DND-41 (cell line): ENCODE results near the gene WNT7B.

ENCODE experiments used
- ATAC-seq: fragments of 200-7000 bp; cut with Tn5 transposase; 3 replicates; pipeline ENCODE4 v1.9.1; 2021; ENCODE audit warnings: low read depth; ENCODE audit not compliant: insufficient read depth
- DNase-seq: peaks from one replicate; pipeline ENCODE4 v3.0.0-alpha.2; 2020
- H2AFZ ChIP-seq: 2 replicates; pipeline ENCODE4 v1.6.0; 2012; ENCODE audit warnings: low read depth, low read length
- H3K27ac ChIP-seq: 2 replicates; pipeline ENCODE4 v1.5.1; 2012; ENCODE audit warnings: low read length, inconsistent platforms
- H3K27me3 ChIP-seq: fragments of 200-600 bp; sonication (generic); 2 replicates; pipeline ENCODE4 v1.6.0; 2012; ENCODE audit warnings: low read length, mild to moderate bottlenecking, inconsistent platforms; ENCODE audit not compliant: insufficient read depth, poor library complexity
- H3K36me3 ChIP-seq: 2 replicates; pipeline ENCODE4 v1.5.1; 2012; ENCODE audit warnings: low read length, inconsistent platforms; ENCODE audit not compliant: insufficient read depth
- H3K4me1 ChIP-seq: 2 replicates; pipeline ENCODE4 v1.5.1; 2012; ENCODE audit warnings: mild to moderate bottlenecking, low read length; ENCODE audit not compliant: insufficient read depth
- H3K4me2 ChIP-seq: 2 replicates; pipeline ENCODE4 v1.6.0; 2012; ENCODE audit warnings: mild to moderate bottlenecking, moderate library complexity, low read length, inconsistent platforms; ENCODE audit not compliant: insufficient read depth
- H3K4me3 ChIP-seq, 2 experiments: fragments of 200-600 bp in 1 of 2; shearing (Covaris generic) in 1 of 2; 2 replicates each; pipeline ENCODE4 v1.5.1; 2012 to 2016; ENCODE audit warnings: inconsistent platforms in 2 of 2, low read length in 2 of 2, mild to moderate bottlenecking in 2 of 2, low read depth in 1 of 2, moderate library complexity in 1 of 2
- H3K79me2 ChIP-seq: 2 replicates; pipeline ENCODE4 v1.6.0; 2012; ENCODE audit warnings: low read length, inconsistent platforms; ENCODE audit not compliant: insufficient read depth
- H3K9ac ChIP-seq: 2 replicates; pipeline ENCODE4 v1.6.0; 2012; ENCODE audit warnings: low read depth, mild to moderate bottlenecking, inconsistent platforms, low read length, moderate library complexity
- H3K9me3 ChIP-seq: 2 replicates; pipeline ENCODE4 v1.5.1; 2012; ENCODE audit warnings: low read length, moderate library complexity, mild to moderate bottlenecking, inconsistent platforms; ENCODE audit not compliant: insufficient read depth, severe bottlenecking
- H4K20me1 ChIP-seq: 2 replicates; pipeline ENCODE4 v1.6.0; 2012; ENCODE audit warnings: low read length; ENCODE audit not compliant: insufficient read depth
- CTCF ChIP-seq: IDR thresholded peaks from 2 replicates; pipeline ENCODE4 v1.5.1; 2012; ENCODE audit warnings: borderline replicate concordance, low read length, moderate library complexity, mild to moderate bottlenecking; ENCODE audit not compliant: poor library complexity, severe bottlenecking; ENCODE audit errors: extremely low read depth
- EZH2 ChIP-seq: IDR thresholded peaks from 3 replicates; pipeline ENCODE4 v1.6.1; 2012; ENCODE audit warnings: borderline replicate concordance, low read depth, mild to moderate bottlenecking, moderate library complexity, low read length, inconsistent platforms; ENCODE audit not compliant: severe bottlenecking

The WNT7B gene

DNA sequence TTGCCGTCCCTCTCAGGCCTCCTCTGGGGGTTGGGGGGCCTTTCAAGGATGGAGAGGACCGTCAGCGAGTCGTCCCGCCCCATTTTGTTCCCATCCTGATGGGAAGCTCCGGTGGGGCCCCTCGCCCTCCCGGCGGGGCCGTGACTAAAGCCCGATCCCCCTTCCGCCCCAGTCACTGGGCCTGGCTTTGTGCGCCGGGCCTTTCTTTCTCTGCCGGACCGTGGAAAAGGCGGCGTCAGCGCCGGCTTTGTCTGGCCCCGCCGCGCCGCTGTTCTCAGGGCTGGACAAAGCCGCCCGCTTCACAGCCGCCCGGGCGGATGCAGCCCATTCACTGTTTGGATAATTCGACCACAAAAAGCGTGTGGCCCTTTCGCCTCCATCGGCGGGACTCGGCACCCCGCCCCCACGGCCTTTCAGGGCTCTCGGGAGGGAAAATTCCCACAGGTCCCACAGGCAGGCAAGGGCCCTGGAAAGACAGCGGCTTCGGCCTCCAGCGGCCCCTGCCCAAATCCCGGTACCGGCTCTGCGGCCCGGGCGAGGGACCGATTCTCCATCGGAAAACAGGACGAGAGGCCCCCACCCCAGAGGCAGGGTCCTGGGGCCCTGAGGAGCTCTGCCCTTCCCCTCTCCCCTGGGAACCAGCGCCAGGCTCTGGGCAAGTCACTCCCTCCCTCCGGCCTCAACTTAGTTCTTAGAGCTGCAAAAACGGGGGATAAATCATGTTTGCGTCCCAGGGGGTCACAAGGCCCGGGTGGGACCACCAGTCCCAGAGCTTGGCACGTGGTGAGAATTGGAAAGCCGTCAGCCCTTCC lies 87.2 kb downstream of the WNT7B start:
- Histone ChIP-seq H3K4me3 (no peak overlapping the region), H3K9me3 (no peaks in the 10 kb centered on the region), H3K27ac (no peak overlapping the region), H3K9ac (no peak overlapping the region), H3K27me3 (no peaks in the 10 kb centered on the region), H4K20me1 (no peaks in the 10 kb centered on the region), H2AFZ (no peak overlapping the region), H3K79me2 (no peaks in the 10 kb centered on the region), H3K36me3 (no peaks in the 10 kb centered on the region), H3K4me2 (no peak overlapping the region), H3K4me1 (no peaks in the 10 kb centered on the region)
- ATAC-seq (no peak), DNase-seq (no peak)
- no peak for TF ChIP-seq CTCF
- no peak for TF ChIP-seq EZH2

DNA sequence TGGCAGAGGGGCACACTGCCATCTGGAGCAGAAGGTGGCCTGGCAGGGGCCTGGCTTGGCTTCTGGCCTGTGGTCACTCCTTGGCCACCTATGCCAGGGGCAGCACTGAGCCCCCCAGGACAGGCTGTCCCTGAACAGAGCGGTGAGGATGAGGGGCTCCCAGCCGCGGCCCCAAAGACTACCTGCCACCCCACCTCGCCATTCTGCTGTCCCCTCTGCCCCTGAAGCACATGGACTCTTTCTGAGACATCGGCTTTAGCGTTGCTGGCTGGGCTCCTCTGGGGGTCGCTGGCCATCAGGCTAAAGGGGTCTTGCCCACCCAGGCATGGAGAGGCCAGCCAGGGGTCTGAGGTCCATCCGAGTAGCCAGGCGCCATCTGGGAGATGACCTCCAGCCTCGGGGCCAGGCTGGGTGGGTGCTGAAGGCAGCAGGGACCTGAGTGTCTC lies 87.8 kb downstream of the WNT7B start:
- DNase-seq (no peak), ATAC-seq (no peak)
- H4K20me1 ChIP-seq: peaks cover 3% of the 10 kb centered on the region
- H2AFZ ChIP-seq: no peak overlapping the region
- H3K4me2 ChIP-seq: no peak overlapping the region
- no peak overlapping the region for H3K9ac ChIP-seq
- H3K4me1 ChIP-seq: no peaks in the 10 kb centered on the region
- no peaks in the 10 kb centered on the region for H3K9me3 ChIP-seq
- no peak overlapping the region for H3K4me3 ChIP-seq
- no peak overlapping the region for H3K27ac ChIP-seq
- H3K79me2 ChIP-seq: no peaks in the 10 kb centered on the region
- no peak for TF ChIP-seq EZH2
- TF ChIP-seq CTCF: no peak
- H3K36me3 ChIP-seq: no peaks in the 10 kb centered on the region
- H3K27me3 ChIP-seq: no peaks in the 10 kb centered on the region

DNA sequence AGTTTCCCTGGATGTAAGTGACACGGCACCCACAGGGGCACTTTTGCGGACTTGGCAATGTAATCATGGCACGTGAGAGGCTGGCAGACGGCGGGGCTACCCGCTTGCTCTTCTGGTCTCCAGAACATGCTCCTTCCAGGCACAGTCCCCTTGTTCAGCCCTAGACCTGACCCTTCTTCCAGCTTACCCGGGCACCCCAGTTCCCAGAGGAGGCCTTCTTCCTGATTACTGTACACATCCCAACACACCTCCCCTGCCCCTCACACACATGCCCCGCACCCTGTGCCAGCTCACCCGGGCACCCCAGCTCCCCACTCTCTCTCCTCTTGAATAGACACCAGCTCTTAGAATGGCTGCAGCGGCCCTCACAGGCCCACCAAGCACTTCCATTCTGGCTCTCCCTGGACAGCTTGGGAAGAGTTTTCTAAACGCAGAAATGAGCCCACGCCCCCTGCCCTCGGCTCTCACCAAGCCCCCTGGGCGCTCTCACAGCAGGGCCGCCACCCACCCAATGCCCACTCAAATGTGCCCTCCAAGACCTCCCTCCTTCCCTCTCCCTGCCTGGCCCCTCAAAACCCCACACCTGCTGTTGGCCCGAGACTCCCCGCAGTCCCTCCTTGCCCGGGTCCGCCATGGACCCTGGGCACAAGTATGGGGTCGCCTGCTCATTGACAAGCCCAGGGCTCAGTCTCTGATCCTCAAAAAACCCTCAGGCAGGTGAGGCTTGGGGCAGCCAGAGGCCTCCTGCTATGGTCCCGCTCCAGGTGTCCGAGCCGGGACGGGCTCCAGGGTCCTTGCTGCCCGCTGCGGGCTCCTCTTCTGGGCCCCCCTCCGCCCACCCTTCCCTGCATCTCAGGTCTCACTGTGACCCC lies 88.5 kb downstream of the WNT7B start:
- H3K4me1 ChIP-seq: no peaks in the 10 kb centered on the region
- H3K9me3 ChIP-seq: no peaks in the 10 kb centered on the region
- H2AFZ ChIP-seq: no peak overlapping the region
- DNase-seq: no peak
- H3K27me3 ChIP-seq: no peaks in the 10 kb centered on the region
- H3K4me2 ChIP-seq: no peak overlapping the region
- H3K9ac ChIP-seq: no peak overlapping the region
- no peaks in the 10 kb centered on the region for H3K79me2 ChIP-seq
- ATAC-seq: no peak
- H3K4me3 ChIP-seq: no peak overlapping the region
- no peak overlapping the region for H3K27ac ChIP-seq
- peaks cover 4% of the 10 kb centered on the region for H4K20me1 ChIP-seq
- no peak for TF ChIP-seq EZH2
- TF ChIP-seq CTCF: no peak
- H3K36me3 ChIP-seq: no peaks in the 10 kb centered on the region
